Thyroid gland (tissue), 4 donors: ENCODE results near the gene TCEAL1. TPM values are rescaled to one million over a fixed set of nuclear protein-coding genes. Genes with fewer than 3 reads are reported as not detected.

Experiments used
- DNase-seq, 2 donors: peaks; one replicate each; pipeline ENCODE4 v3.0.0-alpha.2; 2019
- H3K27ac ChIP-seq, 3 donors: fragments of 200-600 bp; sonication (generic); 1 replicate in 2 of 3; 2 replicates in 1 of 3; pipeline ENCODE4 v1.5.1; 2016 to 2019; ENCODE audit warnings: mild to moderate bottlenecking in 1 of 3, moderate library complexity in 1 of 3
- H3K27me3 ChIP-seq: fragments of 200-600 bp; sonication (generic); one replicate; pipeline ENCODE4 v1.5.1; 2019
- H3K36me3 ChIP-seq, 2 donors: fragments of 200-600 bp; sonication (generic); one replicate each; pipeline ENCODE4 v1.5.1; 2016 to 2019
- H3K4me1 ChIP-seq, 2 donors: fragments of 200-600 bp; sonication (generic); one replicate each; pipeline ENCODE4 v1.5.1; 2017 to 2019
- H3K4me3 ChIP-seq, 3 donors: fragments of 200-600 bp; sonication (generic); replicated peaks in 1 of 3; 1 replicate in 2 of 3; 2 replicates in 1 of 3; pipeline ENCODE4 v1.5.1; 2016; ENCODE audit warnings: mild to moderate bottlenecking in 1 of 3
- H3K9me3 ChIP-seq: fragments of 200-600 bp; sonication (generic); one replicate; pipeline ENCODE4 v1.5.1; 2017
- POLR2A ChIP-seq, 2 donors: fragments of 450-650 bp; IDR thresholded peaks; one replicate each; pipeline ENCODE4 v1.6.1; 2017; ENCODE audit warnings: antibody characterized with exemption in 2 of 2, mild to moderate bottlenecking in 2 of 2, moderate library complexity in 1 of 2
- WGBS, 2 donors: methylation state at CpG; one replicate each; pipeline ENCODE4 v1.1.5; 2017; 5-methylcytosine and 5-hydroxymethylcytosine counted together
- intact Hi-C: fragments of 100-400 bp; cut with DNase I; formaldehyde crosslinking; loops from one replicate; pipeline ENCODE4 v1.15.1; 2023
- total RNA-seq, 4 donors: library from RNA; depleted of rRNA; stranded (reverse); fragments of >200 nt; gene quantifications; one replicate each; pipeline ENCODE4 v1.2.3, GENCODE V29; 2016
- TF ChIP-seq, protein P1 (sequence below), 6 experiments: fragments of 200-600 bp in 3 of 6; fragments of 450-650 bp in 3 of 6; sonication (generic) in 3 of 6; IDR thresholded peaks; one replicate each; pipeline ENCODE4 v1.5.1; 2016 to 2019; ENCODE audit warnings: antibody characterized with exemption in 6 of 6, mild to moderate bottlenecking in 2 of 6, inconsistent platforms in 1 of 6, moderate library complexity in 1 of 6

The TCEAL1 gene
- total RNA-seq, 4 donors from 2014 or later, result 58.2 to 79.0 (median 65.5) TPM

DNA sequence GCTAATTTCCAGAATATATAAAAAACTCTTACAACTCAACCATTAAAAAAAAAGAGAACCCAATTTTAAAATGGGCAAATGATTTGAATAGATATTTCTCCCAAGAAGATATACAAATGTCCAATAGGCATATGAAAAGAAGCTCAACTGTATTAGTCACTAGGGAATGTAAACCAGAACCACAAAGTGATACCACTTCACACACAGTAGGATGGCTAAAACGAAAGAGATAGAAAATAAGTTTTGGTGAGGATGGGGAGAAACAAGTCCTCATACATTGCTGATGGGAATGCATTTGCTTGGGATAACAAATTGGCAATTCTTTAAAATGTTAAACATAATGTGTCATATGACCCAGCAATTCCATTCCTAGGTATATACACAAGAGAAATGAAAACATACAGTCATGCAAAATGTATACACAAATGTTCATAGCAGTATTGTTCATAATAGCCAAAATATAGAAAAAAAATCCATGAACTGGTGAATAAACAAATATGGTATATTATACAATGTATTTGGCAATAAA, 15.3 kb upstream of the TCEAL1 start:
- 73 to 81% methylated on average over 1 of the region's 1 CpG for WGBS, 2 donors
- H3K9me3 ChIP-seq, result no peaks in the 10 kb centered on the region
- no peaks in the 10 kb centered on the region for H3K27me3 ChIP-seq
- no peak for DNase-seq
- H3K4me3 ChIP-seq, result no peak overlapping the region
- H3K27ac ChIP-seq, result no peak overlapping the region
- no peak for TF ChIP-seq POLR2A (IDR thresholded peaks at IDR 0.05)
- TF ChIP-seq, protein P1, sequence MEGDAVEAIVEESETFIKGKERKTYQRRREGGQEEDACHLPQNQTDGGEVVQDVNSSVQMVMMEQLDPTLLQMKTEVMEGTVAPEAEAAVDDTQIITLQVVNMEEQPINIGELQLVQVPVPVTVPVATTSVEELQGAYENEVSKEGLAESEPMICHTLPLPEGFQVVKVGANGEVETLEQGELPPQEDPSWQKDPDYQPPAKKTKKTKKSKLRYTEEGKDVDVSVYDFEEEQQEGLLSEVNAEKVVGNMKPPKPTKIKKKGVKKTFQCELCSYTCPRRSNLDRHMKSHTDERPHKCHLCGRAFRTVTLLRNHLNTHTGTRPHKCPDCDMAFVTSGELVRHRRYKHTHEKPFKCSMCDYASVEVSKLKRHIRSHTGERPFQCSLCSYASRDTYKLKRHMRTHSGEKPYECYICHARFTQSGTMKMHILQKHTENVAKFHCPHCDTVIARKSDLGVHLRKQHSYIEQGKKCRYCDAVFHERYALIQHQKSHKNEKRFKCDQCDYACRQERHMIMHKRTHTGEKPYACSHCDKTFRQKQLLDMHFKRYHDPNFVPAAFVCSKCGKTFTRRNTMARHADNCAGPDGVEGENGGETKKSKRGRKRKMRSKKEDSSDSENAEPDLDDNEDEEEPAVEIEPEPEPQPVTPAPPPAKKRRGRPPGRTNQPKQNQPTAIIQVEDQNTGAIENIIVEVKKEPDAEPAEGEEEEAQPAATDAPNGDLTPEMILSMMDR (IDR thresholded peaks at IDR 0.05), result no peak
- H3K36me3 ChIP-seq, result no peaks in the 10 kb centered on the region
- no peaks in the 10 kb centered on the region for H3K4me1 ChIP-seq
- intact Hi-C loops, result no loop called here

DNA sequence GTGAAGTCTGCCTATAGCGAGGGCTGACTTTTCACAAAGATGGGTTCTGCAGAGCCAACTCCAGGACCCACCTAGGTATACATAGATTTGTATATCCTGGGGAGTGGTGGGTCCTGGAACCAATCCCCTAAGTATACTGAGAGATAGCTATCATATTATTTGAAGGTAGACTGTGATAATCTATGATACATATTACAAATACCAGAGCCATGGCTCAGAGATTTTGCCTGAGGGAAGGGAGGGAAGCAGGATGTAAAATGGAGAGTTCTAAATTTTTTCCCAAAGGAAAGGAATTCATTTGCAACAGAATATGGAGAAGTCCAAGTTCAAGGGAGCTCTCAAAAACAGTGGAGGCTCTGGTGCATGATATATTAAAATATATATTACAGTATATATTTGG, 13.8 kb upstream of the TCEAL1 start:
- Histone ChIP-seq H3K27ac (no peak overlapping the region), H3K4me1 (no peaks in the 10 kb centered on the region), H3K9me3 (no peaks in the 10 kb centered on the region), H3K36me3 (no peaks in the 10 kb centered on the region), H3K4me3 (no peak overlapping the region), H3K27me3 (no peaks in the 10 kb centered on the region)
- WGBS, 2 donors, result 88 to 92% methylated on average over 1 of the region's 1 CpG
- intact Hi-C loops, result no loop called here
- DNase-seq, result no peak
- TF ChIP-seq, protein P1 (IDR thresholded peaks at IDR 0.05), result no peak
- no peak for TF ChIP-seq POLR2A (IDR thresholded peaks at IDR 0.05)

DNA sequence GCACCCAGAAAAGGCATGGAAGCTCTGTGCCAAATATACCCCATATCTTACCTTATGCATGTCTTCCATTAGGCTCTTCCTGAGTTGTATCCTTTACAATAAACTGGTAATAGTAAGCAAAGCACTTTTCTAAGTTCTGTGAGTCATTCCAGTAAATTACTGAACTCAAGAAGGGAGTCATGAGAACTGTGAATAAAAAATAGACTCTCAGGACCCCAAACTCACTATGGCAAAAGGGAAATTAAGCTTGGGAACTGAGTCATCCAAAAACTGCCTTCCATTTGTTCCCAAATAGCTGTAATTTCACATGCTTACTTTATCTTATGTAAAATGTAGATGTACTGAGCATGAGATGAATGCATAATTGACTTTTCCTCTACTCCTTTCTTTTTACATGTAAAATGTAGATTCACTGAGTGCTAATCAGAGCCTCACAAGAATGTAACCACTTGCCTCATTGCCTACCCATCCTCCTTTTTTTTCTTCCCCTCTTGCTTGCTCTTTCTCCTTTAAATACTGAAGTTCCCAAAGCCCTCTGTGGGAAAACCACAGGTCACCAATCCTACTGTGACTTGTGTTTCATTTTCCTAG, 12.9 kb upstream of the TCEAL1 start:
- no peak for DNase-seq
- Histone ChIP-seq H3K36me3 (no peaks in the 10 kb centered on the region), H3K9me3 (no peaks in the 10 kb centered on the region), H3K27me3 (no peaks in the 10 kb centered on the region), H3K4me3 (no peak overlapping the region), H3K4me1 (no peaks in the 10 kb centered on the region), H3K27ac (no peak overlapping the region)
- TF ChIP-seq, protein P1 (IDR thresholded peaks at IDR 0.05), result no peak
- TF ChIP-seq POLR2A (IDR thresholded peaks at IDR 0.05), result no peak
- intact Hi-C loops, result no loop called here

DNA sequence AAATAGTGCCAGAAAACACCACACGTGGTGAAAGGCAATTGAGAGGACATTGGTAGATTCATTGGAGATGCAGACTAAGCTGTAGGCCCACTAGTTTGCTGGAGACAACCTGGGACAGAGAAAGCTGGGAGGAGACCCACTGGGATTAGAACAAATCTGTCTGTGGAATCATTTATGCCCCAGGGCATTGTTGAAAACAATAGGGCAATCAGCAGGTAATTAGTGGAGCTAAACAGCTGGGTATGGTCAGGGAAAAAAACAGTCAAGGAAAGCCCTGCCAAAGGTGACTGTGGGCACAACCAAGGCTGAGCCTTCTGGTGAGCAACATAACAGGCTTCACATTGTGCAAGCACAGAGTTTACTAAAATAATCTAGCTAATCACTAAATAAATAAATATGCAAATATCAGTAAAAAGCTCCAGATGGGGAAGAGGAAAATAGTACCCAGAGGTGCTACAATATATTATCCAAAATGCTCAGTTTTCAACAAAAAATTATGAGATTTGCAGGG, 12.0 kb upstream of the TCEAL1 start:
- Histone ChIP-seq H3K27ac (no peak overlapping the region), H3K36me3 (no peaks in the 10 kb centered on the region), H3K4me3 (no peak overlapping the region), H3K4me1 (no peaks in the 10 kb centered on the region), H3K9me3 (no peaks in the 10 kb centered on the region), H3K27me3 (no peaks in the 10 kb centered on the region)
- no peak for DNase-seq
- intact Hi-C loops, result no loop called here
- WGBS, 2 donors, result 29 to 50% methylated on average over 1 of the region's 1 CpG
- TF ChIP-seq POLR2A (IDR thresholded peaks at IDR 0.05), result no peak
- TF ChIP-seq, protein P1 (IDR thresholded peaks at IDR 0.05), result no peak

DNA sequence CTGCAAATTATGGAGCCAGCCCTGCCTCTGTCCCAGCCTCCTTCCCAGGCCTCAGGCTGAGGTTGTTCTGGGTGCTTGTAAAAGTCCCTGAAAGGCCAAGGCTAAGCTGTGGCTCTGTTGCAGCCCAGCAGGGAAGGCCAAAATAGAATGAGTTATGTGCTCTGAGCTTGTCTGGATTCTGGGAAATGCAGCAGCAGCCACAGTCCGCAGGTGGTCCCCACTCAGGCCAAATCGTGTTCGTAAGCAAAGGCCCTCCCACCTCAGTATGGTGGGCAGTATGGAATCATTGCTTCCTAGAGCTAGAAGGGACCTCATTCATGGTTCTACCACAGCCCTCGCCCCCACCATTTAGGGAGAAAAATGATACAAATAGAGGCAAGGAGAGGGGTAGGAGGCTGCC, 4.7 kb upstream of the TCEAL1 start:
- H3K27ac ChIP-seq, result peak overlapping the region in 2 of 3 donors; percentile 41 to 51
- no peak for DNase-seq
- 70 to 100% methylated on average over 1 to 3 of the region's 4 CpGs for WGBS, 2 donors
- TF ChIP-seq, protein P1 (IDR thresholded peaks at IDR 0.05), result no peak
- no peak for TF ChIP-seq POLR2A (IDR thresholded peaks at IDR 0.05)
- no peaks in the 10 kb centered on the region for H3K9me3 ChIP-seq
- H3K4me3 ChIP-seq, result no peak overlapping the region
- no peaks in the 10 kb centered on the region for H3K4me1 ChIP-seq
- no peaks in the 10 kb centered on the region for H3K27me3 ChIP-seq
- intact Hi-C loops, result no loop called here
- H3K36me3 ChIP-seq, result no peaks in the 10 kb centered on the region
